Renal pelvis (tissue), 4 donors: ENCODE measurements around the gene SNTG2. TPM values are rescaled to one million over a fixed set of nuclear protein-coding genes. Genes with fewer than 3 reads are reported as not detected.

Source experiments
- DNase-seq: peaks from one replicate; pipeline ENCODE4 v3.0.0-alpha.2; 2013
- polyA plus RNA-seq, 3 donors: library from polyadenylated mRNA; unstranded; fragments of 120-200 nt; gene quantifications; one replicate each; pipeline ENCODE4 v1.2.1, GENCODE V29; 2013; ENCODE audit not compliant: insufficient read length in 3 of 3

Gene SNTG2
- polyA plus RNA-seq, 3 donors, result 2.0 to 4.1 (median 3.7) TPM

DNA sequence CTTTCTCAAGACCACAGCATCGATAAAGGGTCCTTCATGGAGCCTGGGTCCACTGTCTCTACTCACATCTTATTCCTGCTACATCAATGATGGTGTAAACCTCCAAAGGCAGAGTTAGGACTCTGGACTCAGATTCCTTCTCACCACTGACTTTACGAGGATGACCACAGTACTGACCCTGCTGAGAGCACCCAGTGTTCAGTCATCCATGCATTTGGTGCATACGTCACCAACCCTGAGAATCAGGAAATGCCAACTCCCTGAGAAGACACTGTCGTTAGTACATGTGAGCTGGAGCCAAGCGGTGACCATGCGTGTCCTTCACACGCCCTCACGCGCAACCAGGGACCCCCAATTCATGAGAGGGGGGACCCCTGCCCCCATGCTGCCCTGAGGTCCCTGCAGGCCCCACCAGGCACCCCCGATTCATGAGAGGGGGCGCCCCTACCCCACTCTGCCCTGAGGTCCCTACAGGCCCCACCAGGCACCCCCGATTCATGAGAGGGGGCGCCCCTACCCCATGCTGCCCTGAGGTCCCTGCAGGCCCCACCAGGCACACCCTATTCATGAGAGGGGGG is 284.2 kb downstream of the SNTG2 start:
- DNase-seq, result peak; percentile 10

DNA sequence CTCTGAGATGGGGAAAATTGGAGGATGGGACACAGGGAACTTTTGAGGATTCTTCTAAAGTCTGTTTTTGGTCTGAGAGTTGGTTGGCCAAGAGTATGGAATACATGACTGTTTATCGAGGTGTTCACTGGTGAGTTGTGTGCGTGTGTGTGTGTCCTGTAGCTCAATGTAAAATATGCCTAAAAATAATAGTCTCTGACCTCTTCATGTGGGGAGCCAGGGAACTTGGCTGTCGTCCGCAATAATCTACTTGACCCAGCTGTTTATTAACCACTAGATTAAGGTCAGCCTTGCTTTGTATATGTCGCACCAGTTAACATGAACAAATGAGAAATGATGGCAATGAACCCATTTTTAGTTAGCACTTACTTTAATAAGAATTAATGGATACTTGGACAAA is 285.2 kb downstream of the SNTG2 start:
- no peak for DNase-seq

DNA sequence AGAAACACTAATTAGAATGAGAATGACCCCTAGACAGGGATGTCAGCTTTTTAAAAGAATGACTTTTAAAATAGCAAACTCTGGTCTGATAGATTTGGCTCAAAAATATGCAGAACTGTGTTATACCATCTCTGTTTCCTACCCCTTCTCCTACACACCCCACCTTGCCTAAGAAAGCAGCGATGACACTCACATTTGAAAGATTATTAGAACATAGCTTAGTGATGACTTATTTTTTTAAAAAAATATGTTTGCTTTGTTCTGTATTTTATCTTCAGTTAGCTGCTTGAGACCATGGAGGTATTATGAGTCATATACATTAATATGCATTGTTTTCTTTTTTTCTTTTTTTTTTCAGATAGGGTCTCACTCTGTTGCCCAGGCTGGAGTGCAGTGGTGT is 286.0 kb downstream of the SNTG2 start:
- no peak for DNase-seq

DNA sequence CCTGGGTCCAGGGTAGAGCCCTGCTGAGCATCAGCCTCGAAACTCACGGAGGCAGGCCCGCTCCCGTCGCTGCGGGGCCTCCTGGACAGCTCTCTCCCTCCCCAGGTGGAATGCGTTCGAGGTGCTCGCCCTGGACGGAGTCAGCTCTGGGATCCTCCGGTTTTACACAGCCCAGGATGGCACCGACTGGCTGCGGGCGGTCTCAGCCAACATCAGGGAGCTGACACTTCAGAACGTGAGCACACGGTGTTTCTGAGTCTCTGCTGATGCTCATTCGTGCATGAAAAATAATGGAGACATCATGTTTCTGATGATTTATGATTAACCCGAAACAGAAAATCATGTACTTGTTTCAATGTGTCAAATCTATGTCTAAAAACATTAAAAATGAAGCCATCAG is 287.1 kb downstream of the SNTG2 start:
- DNase-seq, result no peak

DNA sequence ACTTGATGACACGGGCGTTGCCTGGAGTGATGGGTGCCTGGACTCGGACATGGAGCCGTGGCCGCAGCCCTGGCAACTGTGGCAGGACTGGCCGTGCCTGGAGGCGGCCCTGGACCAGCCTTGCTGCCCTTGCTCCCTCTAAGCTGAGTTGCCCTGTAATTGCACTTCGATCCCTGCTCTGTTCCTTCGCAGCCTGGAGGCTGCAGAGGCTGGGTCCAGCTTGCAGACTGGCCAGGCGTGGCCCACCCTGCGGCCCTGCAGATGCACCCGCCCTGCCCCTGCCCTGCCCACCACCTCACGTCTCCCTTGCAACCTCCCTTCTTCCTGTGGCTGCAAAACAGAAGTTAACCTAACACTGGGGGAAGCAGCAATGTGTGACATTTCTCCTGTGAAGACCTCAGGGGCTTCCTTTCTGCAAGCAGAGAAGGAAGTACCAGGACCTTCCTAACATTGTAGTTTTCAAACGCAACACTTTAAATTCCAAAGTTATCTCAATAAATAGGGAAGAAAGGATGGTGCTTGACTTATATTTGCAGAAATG is 288.0 kb downstream of the SNTG2 start:
- DNase-seq, result no peak

DNA sequence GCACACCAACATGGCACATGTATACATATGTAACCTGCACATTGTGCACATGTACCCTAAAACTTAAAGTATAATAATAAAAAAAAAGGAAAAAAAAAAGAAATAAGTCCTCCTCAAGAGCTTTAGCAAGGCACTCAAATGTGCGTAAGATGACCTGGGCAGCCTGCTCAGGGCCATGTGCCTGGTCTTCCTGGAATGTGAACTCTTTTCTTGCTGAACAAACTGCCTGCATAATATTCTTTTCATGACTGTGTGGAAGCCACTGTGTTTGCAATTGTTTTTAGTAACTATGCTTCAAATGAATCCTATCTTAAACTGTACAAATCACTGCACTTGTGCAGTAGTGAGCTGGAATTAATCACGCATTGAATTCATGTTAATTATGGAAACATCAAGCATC is 294.5 kb downstream of the SNTG2 start:
- no peak for DNase-seq

DNA sequence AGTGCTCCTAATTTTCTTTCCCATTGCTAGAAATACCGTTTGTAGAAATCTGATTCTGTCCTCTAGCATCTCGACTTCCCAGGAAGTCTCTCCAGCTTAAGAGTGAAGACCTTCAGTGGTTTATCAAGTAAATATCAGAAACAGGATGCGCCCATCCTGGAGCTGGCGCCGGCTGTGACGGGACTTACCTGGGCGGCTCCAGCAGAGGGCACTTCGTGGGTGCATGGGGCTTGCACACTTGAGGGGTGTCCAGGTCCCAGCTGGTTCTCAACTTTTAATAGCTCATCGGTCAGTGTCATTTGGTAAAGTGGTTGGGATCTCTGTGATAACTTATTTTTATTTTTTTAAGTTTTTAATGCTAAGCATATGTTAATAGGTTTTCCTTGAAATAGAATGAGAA is 295.6 kb downstream of the SNTG2 start:
- no peak for DNase-seq

DNA sequence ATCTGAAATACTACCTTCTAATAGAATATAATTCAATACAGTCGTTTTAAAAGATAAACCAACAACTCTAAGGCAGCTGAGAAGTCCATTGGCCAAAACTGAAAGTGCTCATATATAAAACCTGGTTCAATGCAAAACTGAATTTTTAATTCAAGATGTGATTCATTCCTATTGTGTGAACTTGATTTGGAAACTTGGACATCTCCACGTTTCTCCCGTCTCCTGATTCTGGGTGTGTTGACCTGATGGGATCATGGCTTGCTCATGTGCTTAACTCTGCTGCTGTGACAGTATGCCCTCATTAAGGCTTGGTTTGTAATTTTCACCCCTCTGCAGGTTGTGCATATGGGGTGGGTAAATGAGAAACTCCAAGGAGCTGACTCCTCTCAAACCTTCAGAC is 296.3 kb downstream of the SNTG2 start:
- no peak for DNase-seq

DNA sequence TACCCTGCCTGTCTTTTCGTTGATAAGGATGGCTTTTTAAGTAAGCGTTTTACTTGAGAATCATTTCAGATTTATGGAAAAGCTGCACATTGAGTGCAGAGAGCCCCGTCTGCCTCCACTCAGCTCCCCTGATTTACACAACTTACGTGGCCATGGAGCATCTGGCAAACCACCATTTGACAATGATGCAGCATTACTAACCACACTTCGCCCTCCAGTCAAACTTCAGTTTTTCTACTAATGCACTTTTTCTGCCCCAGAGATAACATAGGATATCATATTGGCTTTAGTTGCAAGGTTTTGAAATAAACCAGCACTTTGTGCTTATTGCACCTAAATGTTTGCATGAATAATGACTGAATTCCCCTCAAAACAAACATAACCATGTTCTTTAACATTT is 297.5 kb downstream of the SNTG2 start:
- no peak for DNase-seq

DNA sequence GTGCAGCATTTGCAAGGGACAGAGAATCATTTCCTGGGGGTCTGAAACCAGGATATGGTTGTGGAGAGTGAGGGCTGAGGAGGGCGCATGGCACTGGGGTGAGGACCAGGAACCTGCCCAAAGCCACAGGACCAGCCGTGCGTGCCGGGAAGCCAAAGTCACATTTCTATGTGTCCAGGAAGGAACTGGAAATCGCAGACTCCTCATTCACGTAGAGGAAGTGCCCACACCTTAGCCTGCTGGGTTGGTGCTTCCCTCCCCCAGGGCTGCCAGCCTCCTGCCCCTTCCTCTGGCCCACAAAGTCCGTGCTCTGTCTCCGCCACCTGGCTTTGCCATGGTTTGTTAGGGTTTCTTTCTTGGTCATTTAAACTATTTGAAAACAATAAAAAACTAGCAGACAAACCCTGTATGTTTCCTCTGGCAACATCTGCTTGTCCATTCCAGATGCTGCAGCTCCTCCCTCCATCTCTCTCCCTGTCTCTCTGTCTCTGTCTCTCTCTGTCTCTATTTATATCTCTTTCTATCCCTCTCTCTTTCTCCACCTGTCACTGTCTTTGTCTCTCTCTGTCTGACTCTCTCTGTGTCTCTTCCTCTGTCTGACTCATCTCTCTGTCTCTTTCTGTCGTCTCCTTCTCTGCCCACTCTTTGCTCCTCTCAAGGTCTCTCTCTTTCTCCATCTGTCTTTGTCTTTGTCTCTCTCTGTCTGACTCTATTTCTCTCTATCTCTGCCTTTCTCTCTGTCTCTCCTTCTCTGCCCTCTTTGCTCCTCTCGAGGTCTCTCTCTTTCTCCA is 299.4 kb downstream of the SNTG2 start:
- DNase-seq, result no peak

DNA sequence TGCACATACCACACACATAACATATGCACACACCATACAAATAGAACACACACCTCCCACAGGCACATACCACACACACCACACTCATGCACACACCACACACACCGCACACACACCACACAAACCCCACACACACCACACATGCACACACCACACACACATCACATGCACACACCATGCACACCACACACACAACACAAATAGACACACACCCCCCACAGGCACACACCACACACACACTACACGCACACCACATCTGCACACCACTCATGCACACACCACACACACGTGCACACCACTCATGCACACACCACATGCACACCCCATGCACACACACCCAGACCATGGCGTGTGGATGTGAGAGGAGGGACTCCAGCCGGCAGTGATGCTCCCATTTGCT is 300.9 kb downstream of the SNTG2 start:
- DNase-seq, result no peak

DNA sequence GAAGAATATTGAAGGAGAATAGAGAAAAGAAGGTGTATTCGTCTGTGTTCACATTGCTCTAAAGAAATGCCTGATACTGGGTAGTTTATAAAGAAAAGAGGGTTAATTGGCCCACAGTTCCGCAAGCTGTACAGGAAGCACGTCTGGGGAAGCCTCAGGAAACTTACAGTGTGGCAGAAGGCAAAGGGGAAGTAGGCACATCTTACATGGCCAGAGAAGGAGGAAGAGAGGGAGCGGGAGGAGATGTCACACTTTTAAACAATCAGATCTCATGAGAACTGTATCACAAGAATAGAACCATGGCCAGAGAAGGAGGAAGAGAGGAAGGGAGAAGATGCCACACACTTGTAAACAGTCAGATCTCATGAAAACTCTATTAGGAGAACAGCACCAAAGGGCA is 303.0 kb downstream of the SNTG2 start:
- no peak for DNase-seq

DNA sequence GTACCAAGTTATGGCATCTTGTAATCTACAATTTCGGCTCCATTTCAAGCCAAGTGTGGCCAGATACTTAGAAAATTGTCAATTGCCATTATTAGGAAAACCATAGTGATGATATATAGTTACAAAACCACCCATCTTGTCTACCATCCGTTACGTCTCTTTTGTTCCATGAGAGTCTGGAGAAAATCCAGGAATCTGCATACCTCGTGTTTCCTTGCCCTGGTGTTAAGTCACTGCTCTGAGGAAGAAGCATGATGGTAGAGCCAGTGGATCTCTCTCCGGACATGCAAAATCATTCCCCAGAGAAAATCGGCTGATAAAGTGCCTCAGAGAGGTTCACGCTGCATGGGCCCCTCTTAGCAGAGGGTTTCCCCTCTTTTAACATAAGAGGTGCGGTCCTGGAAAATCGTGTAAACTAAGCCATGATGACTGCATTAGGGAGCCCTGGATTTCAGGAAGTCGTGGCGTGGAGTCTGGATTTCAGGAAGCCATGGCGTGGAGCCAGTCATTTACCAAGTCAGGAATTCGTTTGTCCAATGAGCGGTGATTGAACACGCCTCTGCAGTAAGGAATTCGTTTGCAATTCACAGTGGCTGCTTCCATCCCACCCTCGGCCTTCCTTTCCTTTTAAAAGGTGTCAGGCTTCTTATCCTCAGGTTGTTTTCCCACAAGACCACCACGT is 304.2 kb downstream of the SNTG2 start:
- DNase-seq, result no peak

DNA sequence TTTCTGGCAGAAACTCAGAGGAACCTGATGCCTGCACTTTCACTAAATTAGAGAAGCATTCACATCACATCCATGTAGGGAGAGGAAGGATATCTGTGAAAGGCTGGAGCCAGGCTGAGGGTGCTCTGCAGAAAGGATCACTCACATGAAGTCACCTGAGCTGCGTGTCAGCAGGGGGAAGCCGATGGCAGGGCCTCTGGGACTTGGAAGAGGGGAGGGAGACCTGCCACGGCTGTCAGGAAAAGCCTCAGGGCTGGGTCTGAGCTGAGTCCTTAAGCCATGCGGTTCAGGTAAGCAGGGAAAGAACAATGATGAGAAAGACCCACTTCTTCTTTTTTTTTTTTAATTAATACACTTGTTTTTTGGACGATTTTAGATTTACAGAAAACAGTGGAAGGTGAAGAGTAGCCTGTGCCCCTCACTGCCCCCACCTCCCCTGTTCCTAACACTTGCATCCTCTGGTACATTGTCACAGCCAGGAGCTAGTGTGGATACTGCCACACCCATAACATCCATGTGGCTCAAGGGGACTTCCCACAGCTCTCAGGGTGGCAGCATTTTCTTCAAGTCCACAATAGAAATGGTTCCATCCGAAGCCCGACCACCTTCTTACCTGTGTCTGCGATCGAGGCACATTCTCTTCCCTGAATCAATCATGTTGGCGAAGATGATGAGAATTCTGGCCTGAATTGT is 306.1 kb downstream of the SNTG2 start:
- no peak for DNase-seq

DNA sequence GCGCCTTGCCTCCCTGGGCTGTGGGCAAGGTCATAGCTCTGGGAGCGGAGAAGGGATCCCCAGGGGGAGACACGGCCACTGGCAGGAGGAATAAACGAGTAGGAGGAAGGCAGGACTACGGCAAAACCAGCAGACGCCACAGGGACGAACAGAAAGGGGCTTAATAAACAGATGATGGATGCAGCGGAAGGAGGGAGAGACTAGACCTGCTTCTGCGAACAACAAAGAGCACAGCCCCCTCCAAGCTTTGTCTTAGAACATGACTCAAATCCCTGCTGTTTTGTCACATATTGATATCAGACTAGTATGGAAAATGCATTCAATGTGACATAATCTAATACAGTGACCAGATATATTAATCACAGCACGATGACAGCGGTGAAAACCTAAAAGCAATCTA is 306.7 kb downstream of the SNTG2 start:
- no peak for DNase-seq

DNA sequence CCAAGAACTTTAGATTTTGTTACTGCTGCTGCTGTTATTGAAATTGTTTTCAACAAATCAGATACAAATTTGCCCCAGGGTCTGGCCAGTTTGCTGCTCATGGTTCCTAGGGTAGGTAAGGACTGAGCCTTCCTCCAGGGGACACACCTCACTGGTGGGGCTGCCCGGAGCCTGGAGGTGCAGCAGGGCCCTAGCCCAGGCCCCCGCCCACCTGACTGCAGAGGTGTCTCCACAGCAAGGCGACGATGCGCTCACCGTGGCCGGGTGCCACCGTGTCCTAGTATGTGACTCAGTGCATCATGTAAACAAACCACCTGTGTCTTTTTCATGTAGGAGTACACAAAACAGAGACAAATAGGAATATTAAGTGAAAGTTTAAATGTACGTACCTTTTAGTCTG is 309.1 kb downstream of the SNTG2 start:
- no peak for DNase-seq

DNA sequence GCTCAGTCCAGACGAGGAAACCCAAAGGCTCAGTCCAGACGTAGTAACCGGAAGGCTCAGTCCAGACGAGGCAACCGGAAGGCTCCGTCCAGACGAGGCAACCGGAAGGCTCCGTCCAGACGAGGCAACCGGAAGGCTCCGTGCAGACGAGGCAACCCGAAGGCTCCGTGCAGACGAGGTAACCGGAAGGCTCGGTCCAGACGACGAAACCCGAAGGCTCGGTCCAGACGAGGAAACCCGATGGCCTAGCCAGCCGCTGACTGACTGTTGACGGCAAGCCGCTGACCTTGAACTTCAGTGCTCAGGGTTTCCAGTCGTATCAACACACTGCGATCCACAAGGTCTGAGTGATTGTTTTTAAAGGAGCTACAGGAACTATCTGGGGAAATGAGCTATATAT is 312.0 kb downstream of the SNTG2 start:
- no peak for DNase-seq

DNA sequence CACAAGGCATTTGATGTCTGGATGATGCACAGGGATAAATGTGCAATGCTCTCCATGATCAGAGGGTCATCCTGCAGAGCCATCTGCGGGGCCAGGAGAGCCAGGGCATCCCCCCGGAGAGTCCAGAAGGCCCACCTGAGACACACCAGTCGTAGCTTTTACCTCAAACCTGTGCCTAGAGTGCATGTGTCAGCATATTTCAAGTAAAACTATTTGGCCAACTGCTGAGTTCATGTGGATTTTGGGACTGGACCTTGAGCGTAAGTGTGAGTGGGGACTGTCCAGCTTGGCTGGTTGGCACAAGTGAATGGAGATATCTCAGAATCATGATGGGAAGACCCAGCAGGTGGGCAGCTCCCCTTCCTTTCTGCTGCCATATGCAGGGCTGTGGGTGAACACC is 314.8 kb downstream of the SNTG2 start:
- no peak for DNase-seq

DNA sequence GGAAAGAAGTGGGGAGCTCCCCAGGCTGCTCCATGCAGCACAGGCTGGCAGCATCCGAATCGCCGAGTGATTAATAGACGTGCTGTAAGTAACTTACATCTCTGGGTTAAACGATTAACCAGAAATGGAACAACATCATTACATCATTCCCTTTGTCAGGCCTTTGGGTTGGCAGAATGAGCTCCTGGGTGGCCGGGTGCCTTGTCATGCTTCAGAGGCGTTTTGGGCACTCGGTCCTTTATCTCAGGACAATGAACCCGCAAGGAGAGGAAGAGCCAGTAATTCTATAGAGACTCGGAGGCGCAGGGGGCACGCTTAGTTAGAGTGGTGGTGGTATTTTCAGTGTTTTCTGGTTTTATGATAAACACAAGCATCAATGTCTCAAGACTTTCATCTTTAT is 315.7 kb downstream of the SNTG2 start:
- no peak for DNase-seq

DNA sequence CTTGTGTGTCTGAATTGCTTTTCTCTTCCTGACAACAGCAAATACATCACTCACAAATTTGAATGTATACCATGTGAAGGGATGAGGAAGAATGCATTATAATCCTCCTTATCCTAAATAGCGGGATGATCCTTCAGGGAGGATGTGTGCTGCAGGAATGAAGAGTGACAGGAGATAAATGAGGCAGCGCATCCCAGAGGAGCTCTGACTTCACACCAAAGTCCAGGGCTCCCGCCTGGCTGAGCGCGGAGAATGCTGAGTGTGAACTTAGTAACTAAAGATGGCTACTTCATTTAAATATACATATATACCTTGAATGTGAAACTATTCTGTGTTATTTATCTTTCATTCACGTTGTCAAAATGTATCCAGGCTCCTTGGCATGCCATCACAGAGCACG is 317.4 kb downstream of the SNTG2 start:
- DNase-seq, result peak; percentile 38

DNA sequence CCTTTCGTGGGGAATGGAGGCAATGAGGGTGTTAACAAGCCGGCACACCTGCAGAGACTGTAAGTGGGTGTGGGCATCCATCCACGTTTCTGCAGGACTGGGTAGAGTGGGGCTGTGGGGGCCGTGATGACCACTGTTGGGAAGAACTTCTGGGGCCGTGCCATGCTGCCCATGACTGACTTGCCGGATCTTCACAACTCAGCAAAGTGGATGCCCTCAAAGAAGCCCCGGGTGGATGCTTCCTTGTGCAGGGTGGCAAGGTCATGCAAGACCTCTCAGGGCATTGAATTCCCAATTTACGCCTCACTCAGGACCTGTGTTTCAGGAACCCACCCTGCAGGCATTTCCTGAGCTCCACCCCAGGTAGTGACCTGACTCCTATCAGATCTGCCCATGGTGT is 319.2 kb downstream of the SNTG2 start:
- no peak for DNase-seq

DNA sequence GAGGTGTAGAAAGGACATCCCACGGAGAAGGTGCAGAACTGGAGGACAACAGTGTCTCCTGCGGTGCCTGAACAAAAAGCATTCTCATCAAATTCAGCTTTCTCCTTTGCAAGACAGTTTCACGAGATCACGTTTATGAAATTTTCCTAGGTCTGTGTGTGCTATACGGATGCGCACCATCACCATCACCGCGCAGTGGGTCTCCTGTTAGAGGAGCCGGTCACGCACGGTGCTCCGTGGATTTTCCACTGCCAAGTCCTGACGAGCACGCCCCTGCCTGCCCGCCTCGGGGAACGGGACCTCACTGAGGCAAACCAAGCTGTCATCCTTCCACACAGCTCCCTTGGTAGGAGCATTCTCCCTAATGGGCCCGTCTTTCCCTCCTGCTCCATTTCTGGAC is 322.2 kb downstream of the SNTG2 start:
- DNase-seq, result no peak

DNA sequence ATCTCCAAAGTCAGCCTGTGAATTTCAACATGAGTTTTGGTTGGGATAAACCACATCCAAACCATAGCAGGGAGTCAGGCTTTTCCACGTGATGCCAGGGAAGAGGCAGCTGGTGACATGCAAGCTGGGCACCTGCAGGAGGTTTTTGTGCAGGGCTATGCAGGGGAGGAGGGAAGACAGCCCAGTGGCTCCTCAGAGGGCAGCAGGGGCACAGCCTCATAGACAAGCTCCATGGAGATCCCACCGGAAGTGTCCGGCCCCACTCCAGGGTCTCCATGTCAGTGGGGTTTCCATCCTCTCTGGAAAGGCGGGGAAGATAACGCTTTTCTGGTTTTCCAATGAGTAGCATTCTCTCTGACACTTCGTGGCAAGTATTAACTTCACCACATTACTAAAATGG is 327.0 kb downstream of the SNTG2 start:
- DNase-seq, result no peak
